OCI-LY7 (cell line): Measurements from ENCODE around the gene KAZN.

ENCODE experiments used
- EZH2phosphoT487 ChIP-seq: fragments of 200-600 bp; sonication (generic); IDR thresholded peaks from 2 replicates; pipeline ENCODE4 v1.6.1; 2018; ENCODE audit warnings: low read depth, borderline replicate concordance, mild to moderate bottlenecking, mixed run types, antibody characterized with exemption, low read length, moderate library complexity, mixed read lengths
- TF ChIP-seq, protein P1 (sequence below): fragments of 200-600 bp; sonication (generic); conservative IDR thresholded peaks from 2 replicates; pipeline ENCODE4 v1.5.1; 2014; ENCODE audit warnings: mild to moderate bottlenecking, antibody characterized with exemption, low read length, moderate library complexity, mixed read lengths

DNA sequence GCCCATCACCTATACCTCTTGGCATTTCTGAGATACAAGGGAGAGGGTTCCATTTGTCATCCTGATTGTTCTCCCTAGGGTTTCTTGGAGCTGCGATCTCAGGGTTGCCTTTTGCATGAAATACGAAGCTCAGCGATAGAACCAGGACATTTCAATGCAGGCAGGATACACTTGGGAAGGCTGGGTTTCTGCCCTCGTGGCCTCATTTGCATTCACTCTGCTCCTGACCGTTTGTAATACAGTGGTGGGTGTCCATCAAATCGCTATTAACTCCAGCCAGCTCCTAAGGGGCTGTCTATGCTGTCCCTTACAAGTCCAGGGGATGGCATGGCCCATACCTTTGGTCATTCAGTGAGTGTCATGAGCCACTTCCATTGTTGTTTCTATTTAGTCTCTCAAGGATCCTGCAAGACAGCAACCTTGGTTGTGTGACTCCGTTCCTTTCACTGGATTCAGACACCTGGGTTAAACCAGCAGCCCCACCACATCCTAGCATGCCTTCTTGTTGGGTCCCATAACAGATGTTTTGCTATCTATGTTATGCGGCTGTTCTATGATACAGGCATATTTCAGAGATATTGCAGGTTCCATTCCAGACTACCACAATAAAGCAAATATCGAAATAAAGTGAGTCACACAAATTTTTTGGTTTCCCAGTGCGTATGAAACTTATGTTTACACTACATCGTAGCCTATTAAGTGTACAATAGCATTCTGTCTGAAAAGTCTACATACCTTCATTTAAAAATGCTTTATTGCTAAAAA is 18.3 kb downstream of the KAZN start:
- TF ChIP-seq, protein P1, sequence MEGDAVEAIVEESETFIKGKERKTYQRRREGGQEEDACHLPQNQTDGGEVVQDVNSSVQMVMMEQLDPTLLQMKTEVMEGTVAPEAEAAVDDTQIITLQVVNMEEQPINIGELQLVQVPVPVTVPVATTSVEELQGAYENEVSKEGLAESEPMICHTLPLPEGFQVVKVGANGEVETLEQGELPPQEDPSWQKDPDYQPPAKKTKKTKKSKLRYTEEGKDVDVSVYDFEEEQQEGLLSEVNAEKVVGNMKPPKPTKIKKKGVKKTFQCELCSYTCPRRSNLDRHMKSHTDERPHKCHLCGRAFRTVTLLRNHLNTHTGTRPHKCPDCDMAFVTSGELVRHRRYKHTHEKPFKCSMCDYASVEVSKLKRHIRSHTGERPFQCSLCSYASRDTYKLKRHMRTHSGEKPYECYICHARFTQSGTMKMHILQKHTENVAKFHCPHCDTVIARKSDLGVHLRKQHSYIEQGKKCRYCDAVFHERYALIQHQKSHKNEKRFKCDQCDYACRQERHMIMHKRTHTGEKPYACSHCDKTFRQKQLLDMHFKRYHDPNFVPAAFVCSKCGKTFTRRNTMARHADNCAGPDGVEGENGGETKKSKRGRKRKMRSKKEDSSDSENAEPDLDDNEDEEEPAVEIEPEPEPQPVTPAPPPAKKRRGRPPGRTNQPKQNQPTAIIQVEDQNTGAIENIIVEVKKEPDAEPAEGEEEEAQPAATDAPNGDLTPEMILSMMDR = no peak
- no peak for TF ChIP-seq EZH2phosphoT487
